GM19468 (cell line): ENCODE results near the gene WSB1.
"Not testable (repeated sequence)": the region's sequence is repeated elsewhere in the genome, so short reads cannot be mapped to it uniquely, and the experiment has no call there.

Experiments used
- ATAC-seq: cut with Tn5 transposase; IDR thresholded peaks from one replicate; pipeline ENCODE4 v1.9.1; 2021; ENCODE audit warnings: mild to moderate bottlenecking, moderate library complexity, moderate number of reproducible peaks; ENCODE audit not compliant: unreplicated experiment; ENCODE audit errors: extremely low read depth

Gene WSB1

GRCh38 chr17:27310565-27311110 lies 16.7 kb downstream of the WSB1 start:
- no peak for ATAC-seq

- no peak for ATAC-seq
These were observed 19.4 kb downstream of the WSB1 start for GRCh38 chr17:27313301-27313700.

GRCh38 chr17:27315322-27315721 lies 21.4 kb downstream of the WSB1 start:
- ATAC-seq = no peak

- ATAC-seq = no peak
These were observed 22.0 kb downstream of the WSB1 start for GRCh38 chr17:27315796-27316465.

- no peak for ATAC-seq
These were observed 24.3 kb downstream of the WSB1 start for GRCh38 chr17:27318228-27318627.

- ATAC-seq = no peak
These were observed 24.7 kb downstream of the WSB1 start for GRCh38 chr17:27318633-27319032.

- no peak for ATAC-seq
These were observed 25.8 kb downstream of the WSB1 start for GRCh38 chr17:27319541-27320221.

- ATAC-seq = no peak
These were observed 26.3 kb downstream of the WSB1 start for GRCh38 chr17:27320222-27320560.

- ATAC-seq = no peak
These were observed 27.5 kb downstream of the WSB1 start for GRCh38 chr17:27321372-27321771.

GRCh38 chr17:27322026-27322425 lies 28.1 kb downstream of the WSB1 start:
- no peak for ATAC-seq

GRCh38 chr17:27322690-27323508 lies 29.0 kb downstream of the WSB1 start:
- ATAC-seq = no peak

GRCh38 chr17:27323538-27324215 lies 29.8 kb downstream of the WSB1 start:
- ATAC-seq = no peak

GRCh38 chr17:27324771-27325339 lies 30.9 kb downstream of the WSB1 start:
- no peak for ATAC-seq

GRCh38 chr17:27326051-27326450 lies 32.1 kb downstream of the WSB1 start:
- ATAC-seq = no peak

GRCh38 chr17:27326585-27326984 lies 32.7 kb downstream of the WSB1 start:
- no peak for ATAC-seq

GRCh38 chr17:27327397-27327796 lies 33.5 kb downstream of the WSB1 start:
- no peak for ATAC-seq

- no peak for ATAC-seq
These were observed 34.0 kb downstream of the WSB1 start for GRCh38 chr17:27327871-27328270.

- not testable (repeated sequence) for ATAC-seq
These were observed 34.8 kb downstream of the WSB1 start for GRCh38 chr17:27328686-27329085.

GRCh38 chr17:27329146-27329805 lies 35.4 kb downstream of the WSB1 start:
- ATAC-seq = no peak

- ATAC-seq = no peak
These were observed 38.1 kb downstream of the WSB1 start for GRCh38 chr17:27332047-27332393.
